ENCODE measurements around the gene ABCE1.
"Not testable (repeated sequence)": the region's sequence is repeated elsewhere in the genome, so short reads cannot be mapped to it uniquely, and the experiment has no call there.

Gene ABCE1

DNA sequence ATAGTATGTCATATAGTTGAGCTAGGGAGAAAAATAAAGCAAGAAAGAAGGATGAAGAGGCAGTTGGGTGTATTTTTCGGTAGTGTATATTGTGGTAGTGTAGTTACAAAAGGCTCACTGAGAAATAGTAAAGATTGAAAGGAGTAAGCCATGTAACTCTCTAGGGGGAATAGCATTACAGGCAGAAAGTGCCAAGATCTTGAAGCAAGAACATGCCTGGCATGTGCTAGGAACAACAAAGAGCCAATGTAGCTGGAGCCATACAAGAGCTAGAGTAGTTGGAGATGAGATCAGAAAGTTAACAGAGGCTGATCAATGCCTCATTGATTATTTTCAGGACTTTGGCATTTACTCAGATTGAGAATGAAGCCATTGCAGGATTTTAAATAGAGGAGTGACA is 3.0 kb downstream of the ABCE1 start:
- in situ Hi-C loops (cut with MboI; ENCODE audit: low sequenced_read_pairs), result no loop called here

DNA sequence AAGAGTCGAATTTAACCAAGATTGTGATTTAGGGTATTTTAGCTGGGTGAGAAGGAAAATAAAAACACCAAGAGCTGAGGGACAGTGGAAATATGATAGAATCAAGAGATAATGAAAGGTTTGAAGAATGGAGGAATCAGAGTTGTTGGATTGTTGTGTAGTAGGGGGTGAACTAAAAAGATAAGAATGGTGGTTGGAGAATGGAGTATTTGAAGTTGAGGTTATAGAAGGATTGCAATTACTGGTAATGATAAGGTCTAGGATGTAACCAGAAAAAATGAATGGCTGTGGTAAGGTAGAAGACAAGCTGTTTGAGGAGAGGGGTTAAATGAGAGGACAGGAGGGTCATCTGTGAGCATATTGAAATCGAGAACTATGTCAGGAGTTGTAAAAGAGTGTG is 4.5 kb downstream of the ABCE1 start:
- in situ Hi-C loops (cut with MboI; ENCODE audit: low sequenced_read_pairs), result no loop called here

DNA sequence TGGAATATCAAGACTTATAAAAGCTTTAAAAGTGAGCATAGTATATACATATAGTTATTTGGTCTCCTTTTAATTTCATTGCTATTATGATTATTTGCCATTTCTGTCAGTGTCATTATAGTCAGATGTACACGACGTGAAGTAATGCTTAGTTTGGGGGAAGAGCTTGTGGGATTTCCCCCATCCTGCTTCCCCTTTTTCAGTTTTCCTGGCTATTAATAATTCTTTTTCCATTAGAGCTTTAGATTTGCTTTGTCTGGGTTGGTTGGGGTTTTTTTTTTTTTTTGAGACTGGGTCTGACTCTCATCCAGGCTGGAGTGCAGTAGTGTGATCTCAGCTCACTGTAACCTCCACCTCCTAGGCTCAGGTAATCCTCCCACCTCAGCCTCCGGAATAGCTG is 5.4 kb downstream of the ABCE1 start:
- in situ Hi-C loops (cut with MboI; ENCODE audit: low sequenced_read_pairs), result no loop called here

DNA sequence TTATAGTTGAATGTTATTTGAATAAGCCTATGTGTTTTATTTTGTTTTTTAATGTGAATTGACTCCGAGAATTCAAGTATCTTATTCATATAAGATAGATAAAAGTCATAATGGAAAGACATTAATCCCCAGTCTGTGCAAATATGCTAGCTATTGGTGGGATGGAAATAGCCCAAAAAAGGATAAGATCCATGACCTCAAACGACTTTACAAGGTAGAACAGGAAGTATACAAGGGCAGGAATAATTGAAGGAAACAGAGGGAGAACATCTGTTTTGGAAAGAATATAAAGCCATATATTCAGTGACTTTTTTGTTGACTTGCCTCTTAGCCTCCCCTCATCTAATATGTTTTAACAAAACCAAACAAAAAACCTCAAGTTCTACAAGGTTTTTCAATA is 9.0 kb downstream of the ABCE1 start:
- in situ Hi-C loops (cut with MboI; ENCODE audit: low sequenced_read_pairs), result no loop called here

- in situ Hi-C loops (cut with MboI; ENCODE audit: low sequenced_read_pairs), result no loop called here
Measured at GRCh38 chr4:145108128-145108527, 10.0 kb downstream of the ABCE1 start.

DNA sequence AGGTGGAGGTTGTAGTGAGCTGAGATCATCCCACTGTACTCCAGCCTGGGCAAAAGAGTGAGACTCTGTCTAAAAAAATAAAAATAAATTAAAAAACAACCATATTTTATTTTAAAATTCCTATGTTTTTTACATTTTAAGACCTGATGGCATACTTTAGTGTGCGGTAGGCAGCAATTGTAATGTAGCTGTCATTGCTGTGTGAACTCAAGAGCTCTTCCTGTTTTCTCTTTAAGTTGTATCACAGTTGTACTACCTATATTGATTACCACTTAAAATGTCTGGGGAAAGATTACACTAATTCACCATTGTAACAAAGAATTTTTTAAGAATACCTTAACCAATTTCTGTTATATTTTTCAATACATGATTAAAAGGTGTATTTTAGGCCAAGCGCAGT is 27.3 kb downstream of the ABCE1 start:
- in situ Hi-C loops (cut with MboI; ENCODE audit: low sequenced_read_pairs), result no loop called here

DNA sequence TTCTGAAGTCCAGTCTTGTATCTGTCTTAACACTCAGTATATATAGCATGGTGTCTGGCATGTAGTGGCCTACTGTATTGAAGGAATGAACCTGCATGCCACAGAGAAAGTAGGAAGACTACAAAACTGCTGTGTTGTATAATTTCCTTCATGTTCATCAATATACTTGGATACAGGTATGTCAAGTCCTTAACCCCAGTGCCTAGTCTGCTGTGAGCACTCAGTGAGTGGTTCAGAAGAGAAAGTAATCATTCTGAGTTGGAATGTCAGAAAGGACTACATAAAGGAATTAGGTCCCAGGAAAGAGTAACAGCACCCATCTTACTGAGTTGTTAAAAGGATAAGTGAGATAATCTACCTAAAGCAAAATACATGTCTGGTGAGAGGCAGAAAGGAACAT is 32.0 kb downstream of the ABCE1 start:
- in situ Hi-C loops (cut with MboI; ENCODE audit: low sequenced_read_pairs), result no loop called here

DNA sequence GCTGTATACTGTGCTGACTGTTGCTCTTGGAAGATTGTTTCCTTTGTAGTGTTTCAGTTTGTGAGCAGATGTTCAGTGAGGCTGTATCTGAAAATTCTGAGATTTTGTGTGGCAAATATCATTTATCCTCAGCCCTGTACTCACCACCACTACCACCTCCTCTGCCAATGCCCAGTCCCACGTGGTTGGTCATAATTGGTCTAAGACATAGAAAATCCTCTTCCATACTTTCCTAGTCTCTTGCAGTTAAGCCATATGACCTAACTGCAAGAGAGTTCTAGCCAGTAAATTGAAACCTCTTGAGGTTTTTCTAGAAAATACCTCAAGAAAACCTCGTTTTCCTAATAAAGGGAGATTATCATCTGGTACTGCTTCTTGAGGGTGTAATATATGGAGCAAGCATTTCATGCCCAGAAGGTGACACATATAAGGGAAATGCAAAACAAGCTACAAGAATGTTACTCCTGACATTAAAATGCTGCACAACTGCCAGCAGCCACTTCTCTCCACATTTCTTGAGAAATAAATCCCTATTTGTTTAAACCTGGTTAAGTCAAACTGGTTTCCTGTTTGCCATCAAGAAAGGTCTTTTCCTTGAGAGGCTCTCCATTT is 32.8 kb downstream of the ABCE1 start:
- in situ Hi-C loops (cut with MboI; ENCODE audit: low sequenced_read_pairs), result no loop called here

DNA sequence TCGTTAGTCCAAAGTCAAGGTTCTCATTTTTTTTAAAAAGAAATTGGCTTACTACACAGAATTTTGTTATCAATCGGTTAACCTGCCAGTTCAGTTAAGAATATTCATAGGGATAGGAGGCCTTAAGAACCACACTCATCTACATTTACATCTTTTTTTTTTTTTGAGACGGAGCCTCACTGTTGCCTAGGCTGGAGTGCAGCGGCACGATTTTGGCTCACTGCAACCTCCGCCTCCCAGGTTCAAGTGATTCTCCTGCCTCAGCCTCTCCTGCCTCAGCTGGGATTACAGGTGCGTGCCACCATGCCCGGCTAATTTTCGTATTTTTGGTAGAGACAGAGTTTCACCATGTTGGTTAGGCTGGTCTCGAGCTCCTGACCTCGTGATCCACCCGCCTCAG is 33.7 kb downstream of the ABCE1 start:
- in situ Hi-C loops (cut with MboI; ENCODE audit: low sequenced_read_pairs), result no loop called here

GRCh38 chr4:145132511-145133098 is 34.5 kb downstream of the ABCE1 start:
- in situ Hi-C loops (cut with MboI; ENCODE audit: low sequenced_read_pairs), result no loop called here

DNA sequence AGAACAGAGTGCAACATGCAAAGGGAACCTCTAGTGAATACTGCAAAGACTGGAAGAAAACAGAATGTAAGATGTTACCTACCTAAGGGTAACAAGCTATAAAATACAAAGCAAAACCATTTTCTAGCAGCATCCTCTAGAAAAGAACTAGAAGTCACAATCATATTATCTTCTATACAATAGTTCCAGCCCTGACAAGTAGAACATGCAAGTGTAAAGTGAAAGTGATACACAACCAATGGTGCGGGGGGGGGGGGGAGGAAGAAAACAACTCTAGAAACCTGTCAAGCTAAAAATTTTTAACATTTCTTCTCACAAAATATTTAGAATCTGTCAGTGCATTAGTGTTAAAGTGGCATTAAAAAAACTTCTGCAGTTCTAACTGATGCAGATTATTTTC is 38.1 kb downstream of the ABCE1 start:
- in situ Hi-C loops (cut with MboI; ENCODE audit: low sequenced_read_pairs), result not testable (repeated sequence)

DNA sequence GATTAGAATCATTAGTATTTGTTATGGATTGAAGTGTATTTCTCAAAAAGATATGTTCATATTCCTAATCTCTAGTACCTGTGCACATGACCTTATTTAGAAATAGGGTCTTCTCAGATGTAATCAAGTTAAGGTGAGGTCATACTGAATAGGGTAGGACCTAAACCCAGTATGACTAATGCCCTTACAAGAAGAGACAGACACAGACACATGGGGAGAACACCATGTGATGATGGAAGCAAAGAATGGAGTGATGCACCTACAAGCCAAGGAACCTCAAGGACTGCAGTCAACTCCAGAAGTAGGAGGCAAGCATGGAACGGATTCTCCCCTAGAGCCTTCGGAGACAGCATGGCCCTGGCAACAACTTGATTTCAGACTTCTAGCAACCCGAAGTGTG is 50.9 kb downstream of the ABCE1 start:
- in situ Hi-C loops (cut with MboI; ENCODE audit: low sequenced_read_pairs), result no loop called here

DNA sequence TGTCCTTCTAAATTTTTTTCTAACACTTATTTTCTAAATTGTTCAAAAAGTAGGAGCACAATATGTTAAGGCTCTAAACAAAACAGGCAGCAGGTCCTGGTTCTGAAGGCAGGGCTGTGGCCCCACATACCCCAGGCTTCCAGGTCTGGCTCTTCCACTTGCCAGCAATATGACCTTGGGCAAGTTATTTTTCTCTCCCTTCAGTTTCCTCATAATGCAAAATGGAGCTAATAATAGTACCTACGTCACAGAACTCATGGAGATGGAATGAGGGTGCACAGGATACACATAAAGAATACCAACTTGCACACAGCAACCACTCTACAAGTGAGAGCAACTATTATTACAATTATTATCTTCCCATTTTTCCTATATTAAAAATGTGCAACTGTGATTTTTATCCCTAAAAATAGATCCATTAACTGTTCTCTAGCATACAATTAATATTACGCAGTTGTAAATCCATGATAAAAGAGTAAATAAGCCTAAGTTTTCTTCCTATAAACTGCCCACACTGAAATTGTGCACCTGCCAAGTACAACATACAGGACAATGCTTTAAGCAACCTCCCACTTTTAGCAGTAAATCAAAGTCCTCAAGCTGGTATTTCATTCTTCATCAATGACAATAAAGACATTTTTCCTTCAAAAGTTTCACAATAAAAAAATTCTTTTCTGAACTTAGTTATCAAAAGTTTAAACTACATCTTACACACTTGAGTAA is 55.2 kb downstream of the ABCE1 start:
- in situ Hi-C loops (cut with MboI; ENCODE audit: low sequenced_read_pairs), result no loop called here

DNA sequence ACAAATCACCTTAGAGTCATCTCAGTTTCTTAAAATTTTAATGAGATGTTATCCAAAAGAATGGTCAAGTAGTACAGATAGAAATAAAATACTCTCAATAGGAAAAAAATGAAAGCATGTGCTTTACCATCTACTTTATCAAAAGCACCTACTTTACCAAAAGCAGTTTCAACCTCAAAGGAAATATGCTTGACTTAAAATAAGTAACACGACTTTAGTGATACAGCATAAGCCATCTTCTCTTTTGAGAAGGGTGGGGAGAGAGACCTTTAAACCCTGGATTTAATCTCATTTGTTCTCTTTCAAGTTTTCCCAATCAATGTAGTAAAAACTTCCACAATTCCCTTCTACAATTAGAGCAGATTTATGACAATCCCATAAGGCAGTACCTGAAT is 55.8 kb downstream of the ABCE1 start:
- in situ Hi-C loops (cut with MboI; ENCODE audit: low sequenced_read_pairs), result no loop called here

- in situ Hi-C loops (cut with MboI; ENCODE audit: low sequenced_read_pairs), result no loop called here
Measured at GRCh38 chr4:145154573-145154972, 56.5 kb downstream of the ABCE1 start.

- in situ Hi-C loops (cut with MboI; ENCODE audit: low sequenced_read_pairs), result no loop called here
Measured at GRCh38 chr4:145155268-145155870, 57.3 kb downstream of the ABCE1 start.

DNA sequence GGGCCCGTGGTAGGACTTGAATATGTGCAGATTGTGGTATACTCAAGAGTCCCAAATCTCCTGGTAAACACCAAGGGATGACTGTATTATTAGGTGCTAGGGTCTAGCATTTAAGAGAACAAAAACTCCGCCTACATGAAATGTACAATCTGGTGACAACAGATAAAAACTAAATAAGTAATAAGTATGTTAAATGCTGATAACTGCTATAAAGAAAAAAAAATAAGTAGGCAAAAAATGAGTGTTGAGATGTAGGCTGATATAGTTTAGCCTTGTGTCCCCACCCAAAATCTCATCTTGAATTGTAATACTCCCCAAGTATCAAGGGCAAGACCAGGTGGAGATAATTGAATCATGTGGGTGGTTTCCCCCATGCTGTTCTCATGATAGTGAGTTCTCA is 58.9 kb downstream of the ABCE1 start:
- in situ Hi-C loops (cut with MboI; ENCODE audit: low sequenced_read_pairs), result no loop called here

DNA sequence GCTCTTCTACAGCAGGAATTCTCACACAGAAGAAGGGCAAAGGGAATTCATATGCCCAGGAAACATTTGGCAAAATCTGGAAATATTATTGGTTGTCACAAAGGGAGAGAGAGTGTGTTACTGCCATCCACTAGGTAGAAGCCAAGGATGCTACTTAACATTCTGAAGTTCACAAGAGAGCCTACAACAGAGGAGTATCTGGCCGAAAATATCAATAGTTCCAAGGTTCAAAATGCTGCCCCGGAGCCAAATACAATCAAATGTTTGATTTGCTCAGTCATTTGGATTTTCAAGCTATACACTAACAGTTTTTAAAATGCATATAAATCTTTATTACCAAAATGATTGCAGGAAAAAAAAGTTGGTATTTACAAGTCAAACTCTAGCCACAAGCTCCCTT is 63.4 kb downstream of the ABCE1 start:
- in situ Hi-C loops (cut with MboI; ENCODE audit: low sequenced_read_pairs), result no loop called here

GRCh38 chr4:145167887-145168286 is 69.8 kb downstream of the ABCE1 start:
- in situ Hi-C loops (cut with MboI; ENCODE audit: low sequenced_read_pairs), result no loop called here

- in situ Hi-C loops (cut with MboI; ENCODE audit: low sequenced_read_pairs), result no loop called here
Measured at GRCh38 chr4:145168581-145169187, 70.6 kb downstream of the ABCE1 start.

GRCh38 chr4:145170223-145170622 is 72.1 kb downstream of the ABCE1 start:
- in situ Hi-C loops (cut with MboI; ENCODE audit: low sequenced_read_pairs), result no loop called here

DNA sequence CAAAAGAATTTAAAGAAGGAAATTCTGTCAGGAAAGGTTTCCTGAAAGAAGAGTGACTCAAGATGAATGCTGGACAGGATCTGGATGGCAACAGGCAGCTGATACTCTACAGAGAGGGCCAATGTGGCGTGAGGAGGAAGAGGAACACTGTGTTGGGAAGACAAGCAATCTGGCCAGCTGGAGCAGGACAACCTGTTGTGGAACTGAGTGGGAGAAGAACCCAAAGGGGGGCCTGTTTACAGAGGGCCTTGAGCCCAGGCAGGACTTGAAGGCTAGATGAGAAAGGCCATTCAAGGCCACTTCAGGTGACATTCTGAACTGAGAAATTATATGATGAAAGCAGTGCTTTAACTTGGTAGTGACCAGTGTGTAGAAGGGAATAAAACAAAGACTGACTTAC is 73.8 kb downstream of the ABCE1 start:
- in situ Hi-C loops (cut with MboI; ENCODE audit: low sequenced_read_pairs), result no loop called here

All from HL-60/S4 treated with phorbol 12-myristate 13-acetate at 8.2 ng/mL for 4 days and 3 days (cell line).